ENCODE measurements around the gene ALG12.

DNA sequence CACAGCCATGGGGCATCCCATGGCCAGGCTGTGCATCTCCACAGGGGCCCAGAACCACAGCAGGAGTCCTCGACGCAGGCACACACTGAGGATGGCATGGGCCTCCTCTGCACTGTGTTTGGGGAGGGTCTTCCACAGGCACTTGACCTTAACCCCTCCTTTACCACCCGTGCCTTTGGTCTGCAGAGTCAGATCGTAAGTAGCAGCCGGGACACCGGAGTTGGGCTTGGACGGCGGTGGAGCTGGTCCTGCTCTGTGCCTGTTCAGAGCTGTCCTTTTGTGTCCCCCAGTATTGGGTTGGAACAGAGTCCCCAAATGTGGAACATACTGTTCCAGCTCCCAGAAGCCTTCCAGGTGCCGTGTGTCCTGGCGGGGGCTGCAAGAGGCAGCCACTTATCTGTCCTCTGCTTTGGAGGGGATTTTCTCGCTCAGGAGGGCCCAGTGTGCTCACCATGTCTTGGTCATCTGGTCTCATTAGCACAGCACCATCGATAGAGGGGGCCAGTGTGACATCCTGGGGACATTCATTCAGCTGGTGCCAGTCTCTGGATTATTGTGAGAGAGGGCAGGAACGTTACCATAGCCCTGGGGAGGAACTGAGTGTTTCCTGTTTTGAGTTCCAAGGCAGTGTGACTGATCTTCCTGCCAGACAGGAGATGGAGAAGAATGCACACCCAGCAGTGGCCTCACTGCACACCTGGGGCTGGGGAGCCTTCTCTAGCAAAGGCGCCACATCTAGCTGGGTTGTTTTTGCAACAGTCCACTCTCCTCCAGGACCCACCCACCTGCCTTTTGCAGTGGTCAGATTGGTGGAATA, 12.6 kb upstream of the ALG12 start:
- TF ChIP-seq POLR2A (IDR thresholded peaks at IDR 0.05), result peak in 1 of 2 donors; percentile 42
- TF ChIP-seq, protein P1, sequence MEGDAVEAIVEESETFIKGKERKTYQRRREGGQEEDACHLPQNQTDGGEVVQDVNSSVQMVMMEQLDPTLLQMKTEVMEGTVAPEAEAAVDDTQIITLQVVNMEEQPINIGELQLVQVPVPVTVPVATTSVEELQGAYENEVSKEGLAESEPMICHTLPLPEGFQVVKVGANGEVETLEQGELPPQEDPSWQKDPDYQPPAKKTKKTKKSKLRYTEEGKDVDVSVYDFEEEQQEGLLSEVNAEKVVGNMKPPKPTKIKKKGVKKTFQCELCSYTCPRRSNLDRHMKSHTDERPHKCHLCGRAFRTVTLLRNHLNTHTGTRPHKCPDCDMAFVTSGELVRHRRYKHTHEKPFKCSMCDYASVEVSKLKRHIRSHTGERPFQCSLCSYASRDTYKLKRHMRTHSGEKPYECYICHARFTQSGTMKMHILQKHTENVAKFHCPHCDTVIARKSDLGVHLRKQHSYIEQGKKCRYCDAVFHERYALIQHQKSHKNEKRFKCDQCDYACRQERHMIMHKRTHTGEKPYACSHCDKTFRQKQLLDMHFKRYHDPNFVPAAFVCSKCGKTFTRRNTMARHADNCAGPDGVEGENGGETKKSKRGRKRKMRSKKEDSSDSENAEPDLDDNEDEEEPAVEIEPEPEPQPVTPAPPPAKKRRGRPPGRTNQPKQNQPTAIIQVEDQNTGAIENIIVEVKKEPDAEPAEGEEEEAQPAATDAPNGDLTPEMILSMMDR (IDR thresholded peaks at IDR 0.05), result peak; percentile 40 to 84 (median 64)

Data from Peyer's patch (tissue), 4 donors.